ENCODE results near the gene P2RX5.

P2RX5 gene

GRCh38 chr17:3681057-3681456, 14.9 kb downstream of the P2RX5 start:
- no peak for DNase-seq (ENCODE audit: low read depth)

DNA sequence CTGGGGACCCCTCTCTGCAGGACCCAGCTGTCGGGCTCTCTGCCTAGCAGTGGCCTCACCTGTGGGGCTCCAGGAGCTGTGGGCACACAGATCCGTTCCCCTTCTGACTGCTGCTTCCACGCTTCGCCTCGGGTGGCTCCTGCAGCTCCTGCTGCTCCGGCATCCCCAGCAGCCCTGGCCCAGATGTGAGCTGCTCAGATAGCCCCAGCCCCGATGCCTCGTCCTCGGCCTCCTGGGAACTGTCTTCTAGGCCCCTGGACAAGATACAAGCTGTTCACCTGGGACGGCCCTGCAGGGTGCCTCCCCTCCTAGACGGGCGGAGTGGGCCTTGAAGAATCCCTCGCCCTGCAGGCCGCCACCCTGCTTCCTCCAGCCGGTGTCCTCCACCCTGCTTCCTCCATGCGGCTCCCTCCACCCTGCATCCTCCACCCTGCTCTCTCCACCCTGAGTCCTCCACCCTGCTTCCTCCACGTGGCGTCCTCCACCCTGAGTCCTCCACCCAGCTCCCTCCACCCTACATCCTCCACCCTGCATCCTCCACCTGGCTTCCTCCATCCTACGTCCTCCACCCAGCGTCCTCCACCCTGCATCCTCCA, 16.3 kb downstream of the P2RX5 start:
- DNase-seq (ENCODE audit: low read depth), result no peak

- no peak for DNase-seq (ENCODE audit: low read depth)
These were observed 17.0 kb downstream of the P2RX5 start for GRCh38 chr17:3678821-3679530.

DNA sequence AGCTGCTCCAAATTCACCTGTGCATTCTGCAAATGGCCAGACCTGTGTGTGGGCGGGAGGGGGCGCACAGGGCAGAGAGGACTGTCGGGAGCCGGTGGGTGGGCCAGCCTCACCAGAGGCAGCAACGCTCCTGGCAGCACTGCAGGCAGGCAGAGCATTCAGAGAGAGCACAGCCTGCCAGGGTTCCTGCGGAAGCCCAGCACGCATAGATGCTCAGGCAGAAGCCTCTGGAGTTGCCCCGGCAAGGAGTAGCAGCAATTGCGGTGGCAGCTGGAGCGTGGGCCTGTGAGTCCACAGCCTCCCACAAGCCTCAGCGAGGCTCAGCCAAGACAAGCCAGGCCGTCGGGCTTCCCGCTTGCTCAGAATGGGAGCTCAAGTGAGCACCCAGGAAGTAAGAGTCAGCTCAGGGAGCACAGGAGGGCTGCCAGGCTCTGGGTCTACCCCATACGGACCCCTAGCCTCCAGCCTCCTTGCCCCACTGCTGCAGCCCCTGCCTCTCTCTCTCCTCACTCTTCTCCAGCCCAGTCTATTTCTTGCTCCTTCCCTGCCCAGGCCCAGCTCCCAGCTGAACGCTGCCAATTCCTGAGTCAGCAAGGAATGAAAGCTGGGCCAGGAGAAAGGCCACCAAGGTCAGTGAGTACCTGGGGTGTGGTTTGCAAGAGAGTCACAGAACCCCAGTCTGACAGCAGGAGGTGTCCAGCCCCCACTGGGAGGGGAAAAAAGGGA, 17.7 kb downstream of the P2RX5 start:
- no peak for DNase-seq (ENCODE audit: low read depth)

DNA sequence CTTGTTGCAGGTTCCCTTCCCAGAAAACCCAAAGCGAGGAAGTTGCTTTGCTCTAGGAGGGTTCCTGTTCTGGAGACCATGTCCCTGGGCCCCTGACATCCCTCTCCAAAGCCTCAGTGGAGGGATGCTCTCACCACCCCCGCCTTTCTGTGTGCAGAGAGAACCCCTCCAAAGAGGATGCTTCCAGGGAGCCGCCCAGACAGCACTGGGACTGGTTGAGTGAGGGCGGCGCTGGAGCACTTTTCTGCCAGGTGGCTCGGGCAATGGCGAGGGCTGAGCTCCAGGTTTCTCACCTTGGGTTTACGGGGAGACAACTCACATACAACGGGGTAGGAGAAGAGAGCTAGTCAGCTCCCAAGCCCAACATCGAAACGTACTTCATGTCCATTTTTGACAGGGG, 20.1 kb downstream of the P2RX5 start:
- DNase-seq (ENCODE audit: low read depth), result no peak

- no peak for DNase-seq (ENCODE audit: low read depth)
These were observed 23.4 kb downstream of the P2RX5 start for GRCh38 chr17:3672571-3672970.

DNA sequence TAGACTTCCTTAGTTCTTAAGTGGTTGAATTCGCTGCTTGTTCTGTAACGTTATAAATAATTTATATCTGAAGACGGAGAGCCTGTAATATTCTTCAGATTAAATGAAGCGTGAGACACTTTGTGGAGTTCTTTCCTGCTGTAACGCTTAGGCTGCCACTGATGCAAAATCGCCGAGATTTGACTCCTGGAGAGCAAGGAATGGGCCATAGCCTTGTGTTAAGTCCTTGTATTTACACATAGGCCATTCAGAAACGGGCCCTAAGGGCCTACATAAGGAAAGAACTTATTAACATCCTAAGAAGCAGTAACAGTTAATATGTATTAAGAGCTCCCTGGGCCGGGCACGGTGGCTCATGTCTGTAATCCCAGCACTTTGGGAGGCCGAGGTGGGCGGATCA, 26.4 kb downstream of the P2RX5 start:
- no peak for DNase-seq (ENCODE audit: low read depth)

GRCh38 chr17:3669085-3669347, 26.9 kb downstream of the P2RX5 start:
- no peak for DNase-seq (ENCODE audit: low read depth)

GRCh38 chr17:3668279-3669084, 27.5 kb downstream of the P2RX5 start, which contains the start of the genes EMC6 and TAX1BP3:
TSS of gene EMC6 (plus strand) at chr17:3668812. CDS start at chr17:3669147, 335 bp downstream.
TSS of gene TAX1BP3 (minus strand) at chr17:3668578. CDS start at chr17:3668526, 52 bp downstream.
- peak; percentile 99 for DNase-seq (ENCODE audit: low read depth)

- peak; percentile 95 for DNase-seq (ENCODE audit: low read depth)
These were observed 28.3 kb downstream of the P2RX5 start for GRCh38 chr17:3667366-3668278.

DNA sequence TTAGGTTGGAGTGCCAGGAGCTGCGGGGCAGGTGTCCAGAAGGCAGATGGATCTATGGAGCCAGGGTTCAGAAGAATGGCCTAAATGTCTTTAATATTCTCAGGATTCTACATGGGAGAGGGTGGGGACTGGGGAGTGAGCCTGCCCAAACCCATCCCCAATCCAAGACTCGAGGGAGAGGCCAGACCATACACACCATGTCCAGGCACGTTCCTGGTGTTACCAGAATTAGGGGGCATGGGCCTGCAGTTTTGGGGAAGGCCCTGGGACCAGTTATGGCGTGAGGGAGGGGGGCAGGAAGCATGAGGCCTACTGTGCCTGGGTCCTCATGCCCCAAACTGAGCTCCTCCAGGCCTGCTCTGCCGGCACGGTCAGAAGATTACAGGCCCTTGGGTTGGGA, 29.4 kb downstream of the P2RX5 start:
- no peak for DNase-seq (ENCODE audit: low read depth)

GRCh38 chr17:3665834-3666233, 30.1 kb downstream of the P2RX5 start:
- DNase-seq (ENCODE audit: low read depth), result no peak

DNA sequence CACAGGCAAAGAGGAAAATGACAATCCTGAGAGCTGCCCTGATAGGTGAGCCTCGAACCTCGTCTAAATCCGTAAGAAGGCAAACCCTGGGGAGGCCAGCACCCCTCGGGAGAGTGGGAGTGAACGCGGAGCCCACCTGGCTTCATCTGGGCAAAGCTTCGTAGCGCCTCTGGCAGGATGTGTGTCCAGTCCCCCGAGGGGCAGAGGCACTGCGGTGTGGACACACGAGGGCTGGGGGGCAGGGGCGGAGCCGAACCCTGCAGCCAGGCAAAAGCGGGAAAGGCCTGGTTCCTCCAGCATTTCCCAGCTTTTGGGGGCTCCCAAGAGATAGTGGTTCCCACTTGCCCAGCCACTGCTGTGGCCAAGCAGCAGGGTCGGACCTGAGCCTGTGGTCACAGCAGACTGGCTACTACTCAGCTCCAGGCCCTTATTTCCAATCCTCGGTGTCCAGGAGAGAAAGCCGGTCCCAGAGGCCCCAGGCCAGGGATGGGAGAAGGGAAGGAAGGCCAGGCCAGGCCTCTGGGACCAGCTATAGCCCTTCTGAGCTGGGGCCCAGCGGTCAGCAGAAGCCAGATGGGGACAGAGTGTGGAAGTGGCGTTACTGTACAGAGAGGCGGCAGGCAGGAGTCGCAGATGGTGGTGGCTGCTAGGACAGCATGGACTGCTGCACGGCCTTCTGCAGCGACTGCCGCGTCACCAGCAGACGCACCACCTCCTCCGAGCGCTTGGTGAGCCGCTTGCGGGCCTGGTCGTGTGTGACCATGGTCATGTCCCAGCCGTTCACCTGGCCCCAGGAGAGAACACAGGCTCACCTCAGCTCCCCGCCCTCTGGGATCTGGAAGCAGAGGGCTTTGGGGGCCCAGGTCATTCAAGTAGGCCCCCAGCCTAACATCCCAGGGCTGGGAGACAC, 32.6 kb downstream of the P2RX5 start:
- DNase-seq (ENCODE audit: low read depth), result no peak

DNA sequence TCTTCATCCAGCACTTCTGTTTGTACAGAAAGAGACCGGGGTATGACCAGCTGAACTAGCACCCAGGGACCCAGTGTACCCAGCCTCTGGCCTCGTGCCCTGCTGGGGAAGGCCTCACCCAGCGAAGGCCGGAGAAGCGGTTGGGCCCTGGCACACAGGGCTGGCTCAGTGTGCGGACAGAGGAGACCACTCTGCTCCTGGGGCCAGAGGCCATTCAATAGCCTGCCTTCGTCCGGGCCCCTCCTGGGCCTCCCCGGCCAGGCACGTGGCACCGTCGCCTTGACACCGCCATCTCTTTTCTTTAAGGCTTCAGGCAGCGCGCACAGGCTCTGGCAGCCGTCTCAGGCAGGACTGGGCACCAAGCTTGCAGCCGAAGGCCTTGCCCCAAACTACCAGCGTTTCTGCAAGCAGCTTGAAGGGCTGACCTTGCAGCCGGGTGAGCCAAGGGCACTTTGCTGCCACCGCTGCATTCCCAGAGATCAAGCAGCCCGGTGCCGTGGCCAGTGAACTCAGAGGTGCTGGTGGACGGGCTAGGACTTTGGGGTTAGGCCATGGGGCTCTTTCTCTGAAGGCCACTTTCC, 35.6 kb downstream of the P2RX5 start:
- no peak for DNase-seq (ENCODE audit: low read depth)

- peak; percentile 88 for DNase-seq (ENCODE audit: low read depth)
These were observed 36.3 kb downstream of the P2RX5 start for GRCh38 chr17:3659541-3660111.

DNA sequence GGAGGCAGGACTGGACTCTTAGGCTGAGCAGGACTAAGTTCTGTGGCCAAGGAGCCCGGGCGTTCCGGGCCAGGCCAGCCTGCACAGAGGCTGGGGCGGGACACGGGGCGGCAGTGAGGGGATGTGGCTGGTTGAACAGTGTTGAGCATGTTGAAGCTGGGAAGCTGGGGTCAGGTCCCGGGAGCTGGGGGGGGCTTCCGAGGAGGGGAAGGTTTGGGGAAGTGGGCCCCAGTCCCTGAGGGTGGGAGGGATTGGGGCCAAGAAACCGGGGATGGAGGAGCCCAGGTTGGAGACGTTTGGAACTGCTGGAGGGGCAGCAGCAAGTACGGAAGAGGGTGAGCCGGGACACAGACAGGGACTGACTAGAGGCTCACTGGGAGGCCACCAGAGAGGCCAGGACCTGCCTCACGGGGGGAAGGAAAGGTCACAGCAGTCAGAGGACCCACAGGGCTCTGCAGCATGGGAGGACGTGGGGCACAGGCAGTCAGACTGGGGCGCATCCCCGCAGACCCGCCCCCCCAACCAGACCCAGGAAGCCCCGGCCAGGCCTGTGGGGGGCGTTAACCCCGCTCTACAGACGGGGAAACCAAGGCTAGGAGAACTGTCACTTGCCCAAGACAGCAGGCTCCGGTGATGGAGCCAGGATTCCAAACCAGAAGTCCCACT, 37.0 kb downstream of the P2RX5 start:
- DNase-seq (ENCODE audit: low read depth), result no peak

- no peak for DNase-seq (ENCODE audit: low read depth)
These were observed 37.8 kb downstream of the P2RX5 start for GRCh38 chr17:3657874-3658783.

GRCh38 chr17:3657588-3657869, 38.4 kb downstream of the P2RX5 start:
- no peak for DNase-seq (ENCODE audit: low read depth)
